Subcutaneous abdominal adipose tissue (tissue), 5 donors: ENCODE data around the gene FAM76B.

Experiments used
- H3K27ac ChIP-seq: one replicate; pipeline ENCODE4 v1.7.0; 2013; ENCODE audit warnings: low read depth, mild to moderate bottlenecking, inconsistent platforms, low read length, moderate library complexity
- H3K27me3 ChIP-seq, 5 donors: one replicate each; pipeline ENCODE4 v1.7.0; 2013; ENCODE audit warnings: low read length in 5 of 5, inconsistent platforms in 1 of 5; ENCODE audit not compliant: control insufficient read depth in 5 of 5, insufficient read depth in 4 of 5
- H3K36me3 ChIP-seq, 5 donors: one replicate each; pipeline ENCODE4 v1.7.0; 2013; ENCODE audit warnings: low read length in 5 of 5; ENCODE audit not compliant: control insufficient read depth in 5 of 5, insufficient read depth in 5 of 5
- H3K4me1 ChIP-seq, 5 donors: one replicate each; pipeline ENCODE4 v1.7.0; 2013; ENCODE audit warnings: low read length in 5 of 5, mild to moderate bottlenecking in 3 of 5, moderate library complexity in 1 of 5; ENCODE audit not compliant: control insufficient read depth in 5 of 5, insufficient read depth in 5 of 5
- H3K4me3 ChIP-seq, 5 donors: one replicate each; pipeline ENCODE4 v1.7.0; 2013; ENCODE audit warnings: low read length in 5 of 5, low read depth in 1 of 5
- H3K9ac ChIP-seq, 5 donors: one replicate each; pipeline ENCODE4 v1.7.0; 2013; ENCODE audit warnings: low read length in 5 of 5, mild to moderate bottlenecking in 4 of 5, moderate library complexity in 3 of 5
- H3K9me3 ChIP-seq, 5 donors: one replicate each; pipeline ENCODE4 v1.7.0; 2013; ENCODE audit warnings: low read length in 5 of 5; ENCODE audit not compliant: control insufficient read depth in 5 of 5
- donor health status: healthy.
- donor health status: healthy.
- donor health status: healthy.
- donor health status: healthy.
- donor health status: healthy.

FAM76B gene

GRCh38 chr11:95794086-95794485 lies 4.5 kb upstream of the FAM76B start:
- Histone ChIP-seq H3K27me3 (no peaks in the 10 kb centered on the region), H3K9me3 (no peaks in the 10 kb centered on the region), H3K36me3 (no peaks in the 10 kb centered on the region), H3K4me3 (no peak overlapping the region), H3K27ac (no peak overlapping the region), H3K4me1 (peaks cover 2 to 18% (median 17%) of the 10 kb centered on the region in 5 donors), H3K9ac (no peak overlapping the region)

GRCh38 chr11:95793116-95793515 lies 3.5 kb upstream of the FAM76B start:
- H3K27ac ChIP-seq = no peak overlapping the region
- no peak overlapping the region for H3K4me3 ChIP-seq
- no peaks in the 10 kb centered on the region for H3K36me3 ChIP-seq
- no peaks in the 10 kb centered on the region for H3K9me3 ChIP-seq
- H3K27me3 ChIP-seq = no peaks in the 10 kb centered on the region
- peaks cover 2 to 27% (median 25%) of the 10 kb centered on the region in 5 donors for H3K4me1 ChIP-seq
- H3K9ac ChIP-seq = no peak overlapping the region

- Histone ChIP-seq H3K36me3 (no peaks in the 10 kb centered on the region), H3K27me3 (no peaks in the 10 kb centered on the region)
Measured at GRCh38 chr11:95792700-95793099, 3.1 kb upstream of the FAM76B start.

GRCh38 chr11:95792200-95792599 lies 2.6 kb upstream of the FAM76B start:
- Histone ChIP-seq H3K9ac (peak overlapping the region in 1 of 5 donors; percentile 45), H3K4me3 (no peak overlapping the region)

More at GRCh38 chr11:95792700-95793099, 3.1 kb upstream of the FAM76B start:
- no peak overlapping the region for H3K27ac ChIP-seq
- H3K4me1 ChIP-seq = peaks cover 2 to 30% (median 25%) of the 10 kb centered on the region in 5 donors
- no peak overlapping the region for H3K9ac ChIP-seq
- no peak overlapping the region for H3K4me3 ChIP-seq
- H3K9me3 ChIP-seq = no peaks in the 10 kb centered on the region

GRCh38 chr11:95791709-95792033 lies 2.1 kb upstream of the FAM76B start:
- Histone ChIP-seq H3K9ac (peak overlapping the region in 3 of 5 donors; percentile 45 to 97 (median 79)), H3K9me3 (no peaks in the 10 kb centered on the region), H3K36me3 (peaks cover 0 to 4% (median 3%) of the 10 kb centered on the region in 5 donors), H3K4me1 (peaks cover 2 to 30% (median 25%) of the 10 kb centered on the region in 5 donors), H3K4me3 (peak overlapping the region; percentile 93 to 98 (median 97)), H3K27ac (no peak overlapping the region), H3K27me3 (no peaks in the 10 kb centered on the region)

More at GRCh38 chr11:95792200-95792599, 2.6 kb upstream of the FAM76B start:
- H3K27me3 ChIP-seq = no peaks in the 10 kb centered on the region
- no peaks in the 10 kb centered on the region for H3K36me3 ChIP-seq
- H3K27ac ChIP-seq = no peak overlapping the region
- H3K9me3 ChIP-seq = no peaks in the 10 kb centered on the region
- peaks cover 2 to 30% (median 25%) of the 10 kb centered on the region in 5 donors for H3K4me1 ChIP-seq

- Histone ChIP-seq H3K9me3 (no peaks in the 10 kb centered on the region), H3K9ac (peak overlapping the region; percentile 38 to 97 (median 92)), H3K27ac (peak overlapping the region; percentile 99), H3K27me3 (no peaks in the 10 kb centered on the region), H3K4me1 (peaks cover 2 to 30% (median 25%) of the 10 kb centered on the region in 5 donors), H3K36me3 (peaks cover 1 to 8% (median 7%) of the 10 kb centered on the region in 5 donors), H3K4me3 (peak overlapping the region; percentile 93 to 98 (median 97))
Measured at GRCh38 chr11:95790933-95791708, 1.5 kb upstream of the FAM76B start.

- Histone ChIP-seq H3K4me1 (peaks cover 2 to 30% (median 25%) of the 10 kb centered on the region in 5 donors), H3K9me3 (no peaks in the 10 kb centered on the region), H3K9ac (peak within 1 kb of the TSS; percentile 79 to 97 (median 92)), H3K27ac (peak within 1 kb of the TSS; percentile 99), H3K4me3 (peak within 1 kb of the TSS; percentile 93 to 98 (median 97)), H3K36me3 (peaks cover 9 to 16% (median 15%) of the 10 kb centered on the region in 5 donors), H3K27me3 (no peaks in the 10 kb centered on the region)
Measured at GRCh38 chr11:95790123-95790932, 746 bp upstream of the FAM76B start, which contains the start of gene CEP57. Gene CEP57 (plus strand): TSS chr11:95790498. CDS start chr11:95790699, 201 bp downstream.

- Histone ChIP-seq H3K9ac (peak overlapping the region; percentile 70 to 97 (median 92)), H3K4me3 (peak overlapping the region; percentile 85 to 98 (median 95)), H3K4me1 (peaks cover 2 to 30% (median 25%) of the 10 kb centered on the region in 5 donors), H3K9me3 (no peaks in the 10 kb centered on the region), H3K36me3 (peaks cover 19 to 27% (median 25%) of the 10 kb centered on the region in 5 donors), H3K27me3 (no peaks in the 10 kb centered on the region), H3K27ac (peak overlapping the region; percentile 99)
Measured at GRCh38 chr11:95788921-95789505, 569 bp downstream of the FAM76B start.

GRCh38 chr11:95780544-95780943 lies 9.0 kb downstream of the FAM76B start:
- H3K36me3 ChIP-seq = peaks cover 60 to 93% (median 86%) of the 10 kb centered on the region in 5 donors

More at GRCh38 chr11:95780544-95780943, 9.0 kb downstream of the FAM76B start:
- no peaks in the 10 kb centered on the region for H3K9me3 ChIP-seq
- no peaks in the 10 kb centered on the region for H3K27me3 ChIP-seq
- no peak overlapping the region for H3K9ac ChIP-seq
- no peak overlapping the region for H3K27ac ChIP-seq
- H3K4me3 ChIP-seq = no peak overlapping the region
- H3K4me1 ChIP-seq = no peaks in the 10 kb centered on the region
